Measurements from ENCODE around the gene VSIG4.

DNA sequence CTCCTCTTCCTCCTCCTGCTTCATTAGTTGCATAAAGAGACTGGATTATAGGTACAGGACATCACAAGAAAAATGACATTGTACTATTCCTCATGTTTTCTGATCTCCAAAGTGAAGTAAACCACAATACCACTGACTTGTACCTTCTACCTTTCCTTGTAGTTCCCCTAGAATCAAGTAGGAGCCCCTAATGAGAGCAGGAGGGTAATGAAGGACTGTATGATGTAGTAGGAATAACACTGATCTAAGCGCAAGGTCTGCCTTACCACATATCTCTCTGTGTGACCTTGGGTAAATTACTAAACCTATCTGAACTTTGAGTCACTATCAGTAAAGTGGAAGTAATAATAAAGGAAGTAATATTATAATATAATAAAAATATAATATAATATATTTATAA, 3.6 kb downstream of the VSIG4 start:
- TF ChIP-seq POLR2A (IDR thresholded peaks at IDR 0.05; ENCODE audit: low read depth, low read length) (no peak), POLR2AphosphoS5 (IDR thresholded peaks at IDR 0.05; ENCODE audit: low read depth, low read length) (no peak), PAX5 (IDR thresholded peaks at IDR 0.05; ENCODE audit: insufficient read depth, low read length, severe bottlenecking) (no peak), TAF1 (IDR thresholded peaks at IDR 0.05; ENCODE audit: low read depth, low read length) (no peak)

Data from GM12891 (cell line).